CD4-positive, alpha-beta T cell treated with Interleukin-1 beta for 1 hour (primary cell): ENCODE results near the gene MED16.
"Not testable (repeated sequence)": the region's sequence is repeated elsewhere in the genome, so short reads cannot be mapped to it uniquely, and the experiment has no call there.

Experiments used
- DNase-seq, 2 donors: peaks; one replicate each; pipeline ENCODE4 v3.0.0-alpha.2; 2020 to 2022

Gene MED16

DNA sequence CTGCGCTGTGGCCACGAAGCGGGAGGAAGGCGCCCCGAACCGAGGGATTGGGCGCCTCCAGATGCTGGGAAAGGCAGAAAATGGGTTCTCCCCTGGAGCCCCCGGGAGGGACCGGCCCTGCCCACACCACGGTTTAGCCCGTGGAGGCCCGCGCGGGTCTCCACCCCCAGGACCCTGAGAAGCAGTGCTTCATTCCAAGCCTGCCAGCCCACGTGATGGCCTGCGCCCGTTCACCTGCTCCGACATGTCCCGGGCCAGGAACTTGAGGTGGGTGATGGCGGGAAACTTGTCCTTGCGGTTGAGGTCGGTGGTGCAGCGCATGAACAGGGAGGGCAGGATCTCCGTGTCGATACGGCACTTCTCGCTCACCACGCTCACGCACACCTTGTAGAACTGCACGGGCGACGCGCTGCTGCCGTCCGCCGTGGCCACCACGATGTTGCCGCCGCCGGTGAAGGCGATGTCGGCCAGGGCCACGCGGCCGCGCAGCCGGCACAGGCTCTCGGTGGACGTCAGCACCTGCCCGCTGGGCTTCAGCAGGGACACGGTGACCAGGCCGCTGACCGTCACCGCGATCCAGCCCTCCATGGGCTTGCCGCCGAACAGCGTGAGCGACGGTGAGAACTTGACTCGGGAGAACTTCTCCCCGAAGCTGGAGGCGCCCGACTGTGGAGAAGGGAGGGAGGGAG lies 7.3 kb downstream of the MED16 start:
- no peak for DNase-seq

DNA sequence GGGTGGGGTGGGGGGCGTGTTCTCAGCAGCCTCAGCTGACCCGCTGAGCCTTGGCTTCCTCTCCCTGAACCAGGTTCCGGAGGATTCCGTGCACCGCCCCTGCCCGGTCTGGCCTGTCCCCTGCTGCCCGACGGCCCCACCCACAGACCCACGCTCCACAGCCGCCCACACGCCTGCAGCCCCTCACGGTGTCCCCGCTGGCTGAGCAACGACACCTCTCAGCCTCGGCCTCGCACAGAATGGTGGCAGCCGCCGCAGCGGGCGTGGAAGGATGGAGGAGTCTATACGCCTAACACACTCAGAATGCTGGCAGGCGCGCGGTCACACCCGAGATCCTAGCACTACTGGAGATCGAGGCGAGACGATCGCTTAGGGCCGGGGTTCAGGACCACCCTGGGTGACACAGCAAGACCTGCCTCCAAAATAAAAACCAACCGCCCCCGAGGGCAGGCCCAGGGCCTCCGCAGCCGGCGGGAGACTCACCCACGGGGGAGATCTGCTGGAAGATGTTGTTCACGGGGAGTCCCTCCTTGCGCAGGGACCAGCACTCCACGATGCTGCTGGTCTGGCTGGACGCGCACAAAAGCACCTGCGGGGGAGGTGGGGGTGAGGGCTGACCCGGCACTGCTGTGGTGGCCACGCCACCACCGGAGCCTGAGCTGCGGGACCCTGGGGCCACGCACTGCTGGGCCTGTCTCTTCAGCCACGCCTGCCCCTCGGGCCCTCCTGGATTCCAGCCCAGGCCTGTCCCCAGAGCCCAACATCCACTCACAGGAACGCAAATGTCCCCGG lies 8.4 kb downstream of the MED16 start:
- DNase-seq, result no peak

DNA sequence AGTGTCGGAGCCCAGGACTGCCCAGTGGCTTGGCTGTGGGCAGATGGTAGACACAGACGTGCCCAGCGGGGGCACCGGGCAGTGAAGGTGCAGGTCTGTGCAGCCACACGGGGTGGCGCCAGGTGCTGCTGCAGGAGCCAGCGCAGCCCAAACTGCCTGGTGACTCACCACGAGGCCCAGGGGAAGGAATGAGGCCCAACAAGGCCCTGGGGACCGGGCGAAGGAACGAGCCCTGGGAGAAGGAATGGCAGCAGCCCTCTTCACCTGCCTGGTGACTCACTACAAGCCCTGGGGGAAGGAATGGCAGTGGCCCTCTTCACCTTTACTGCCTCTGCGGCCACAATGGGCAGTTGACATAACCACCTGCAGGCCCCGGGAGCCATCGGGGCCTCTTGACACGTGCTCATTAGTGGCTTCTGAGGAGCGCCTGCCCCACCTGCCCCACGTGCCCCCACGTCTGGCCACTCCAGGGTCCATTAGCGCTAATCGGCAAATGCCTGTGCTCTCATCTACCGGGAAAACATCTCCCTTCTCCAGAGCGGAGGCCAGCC lies 9.3 kb downstream of the MED16 start:
- no peak for DNase-seq

DNA sequence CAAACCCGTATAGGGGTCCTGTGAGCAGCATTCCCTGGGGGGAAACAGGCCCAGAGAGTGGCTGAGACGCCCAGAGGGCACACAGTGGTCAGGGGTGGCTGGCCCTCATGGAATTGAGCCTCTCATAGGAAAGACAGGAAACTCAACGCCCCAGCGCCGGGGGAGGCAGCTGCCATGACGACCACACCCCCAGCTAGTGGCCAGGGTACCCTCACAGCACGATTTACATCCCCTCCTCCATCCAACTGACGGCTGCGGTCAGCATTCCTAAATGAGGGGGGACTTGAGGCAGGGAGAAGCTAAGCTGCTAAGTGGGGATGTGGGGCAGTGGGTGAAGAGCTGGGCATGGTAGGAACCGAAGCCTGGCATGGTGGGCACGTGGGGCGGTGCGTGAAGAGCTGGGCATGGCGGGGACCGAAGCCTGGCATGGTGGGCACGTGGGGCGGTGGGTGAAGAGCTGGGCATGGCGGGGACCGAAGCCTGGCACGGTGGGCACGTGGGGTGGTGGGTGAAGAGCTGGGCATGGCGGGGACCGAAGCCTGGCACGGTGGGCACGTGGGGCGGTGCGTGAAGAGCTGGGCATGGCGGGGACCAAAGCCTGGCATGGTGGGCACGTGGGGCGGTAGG lies 10.0 kb downstream of the MED16 start:
- no peak for DNase-seq

DNA sequence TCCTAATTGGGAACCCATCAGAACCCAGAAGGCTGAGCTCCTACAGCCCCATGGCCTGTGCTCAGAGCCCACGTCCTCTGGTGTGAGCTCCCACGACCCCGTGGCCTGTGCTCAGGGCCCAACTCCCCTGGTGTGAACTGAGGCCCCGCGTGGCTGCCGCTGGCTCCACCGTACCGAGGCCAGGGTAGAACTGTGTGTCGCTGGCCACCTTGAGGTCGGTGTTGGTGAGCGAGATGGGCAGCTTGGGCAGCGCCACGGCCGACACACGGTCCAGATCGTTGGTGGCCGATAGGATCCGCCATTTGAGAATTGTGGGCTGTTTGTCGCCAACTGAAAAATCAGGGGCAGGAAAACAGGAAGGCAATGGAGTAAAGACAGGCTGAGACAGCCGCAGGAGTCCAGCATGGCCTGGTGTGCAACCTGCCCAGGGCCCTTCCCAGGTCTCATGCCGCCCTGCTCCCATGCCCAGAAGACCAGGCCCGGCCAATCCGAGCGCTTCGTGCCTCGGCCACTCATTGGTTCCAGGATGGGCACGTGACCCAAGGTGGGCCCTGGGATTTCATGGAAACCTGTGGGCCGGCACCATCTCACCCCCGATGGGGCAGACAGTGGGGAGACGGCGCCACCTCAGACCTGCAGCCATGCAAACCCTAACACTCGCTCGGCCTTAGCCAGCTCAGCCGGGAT lies 11.5 kb downstream of the MED16 start:
- no peak for DNase-seq

DNA sequence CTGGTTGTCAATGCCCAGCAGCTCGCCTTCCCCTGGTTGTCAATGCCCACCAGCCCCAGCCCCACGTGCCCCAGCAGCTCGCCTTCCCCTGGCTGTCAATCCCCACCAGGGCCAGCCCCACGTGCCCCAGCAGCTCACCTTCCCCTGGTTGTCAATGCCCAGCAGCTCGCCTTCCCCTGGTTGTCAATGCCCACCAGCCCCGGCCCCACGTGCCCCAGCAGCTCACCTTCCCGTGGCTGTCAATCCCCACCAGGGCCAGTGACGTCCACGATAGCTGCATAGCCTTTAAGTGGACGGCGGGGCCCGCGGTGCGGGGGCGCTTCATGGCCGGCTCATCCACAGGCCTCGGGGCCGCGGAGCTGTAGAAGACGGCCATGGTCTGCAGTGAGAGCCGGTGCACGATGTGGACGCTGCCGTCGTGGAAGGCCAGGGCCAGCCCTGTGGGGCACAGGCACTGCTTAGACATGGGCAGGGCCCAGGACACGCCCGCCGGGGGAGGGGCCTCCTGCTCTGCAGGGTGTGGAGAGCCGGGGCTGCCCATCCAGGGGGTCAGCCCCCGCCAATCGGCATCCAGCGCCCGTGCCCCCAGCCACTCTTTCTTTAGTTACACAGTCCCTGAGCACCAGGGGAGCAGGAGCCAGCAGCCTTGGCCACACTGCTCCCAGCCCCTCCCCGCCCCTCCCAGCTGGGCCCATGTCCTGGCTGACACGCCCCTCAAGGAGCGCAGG lies 13.1 kb downstream of the MED16 start:
- no peak for DNase-seq

DNA sequence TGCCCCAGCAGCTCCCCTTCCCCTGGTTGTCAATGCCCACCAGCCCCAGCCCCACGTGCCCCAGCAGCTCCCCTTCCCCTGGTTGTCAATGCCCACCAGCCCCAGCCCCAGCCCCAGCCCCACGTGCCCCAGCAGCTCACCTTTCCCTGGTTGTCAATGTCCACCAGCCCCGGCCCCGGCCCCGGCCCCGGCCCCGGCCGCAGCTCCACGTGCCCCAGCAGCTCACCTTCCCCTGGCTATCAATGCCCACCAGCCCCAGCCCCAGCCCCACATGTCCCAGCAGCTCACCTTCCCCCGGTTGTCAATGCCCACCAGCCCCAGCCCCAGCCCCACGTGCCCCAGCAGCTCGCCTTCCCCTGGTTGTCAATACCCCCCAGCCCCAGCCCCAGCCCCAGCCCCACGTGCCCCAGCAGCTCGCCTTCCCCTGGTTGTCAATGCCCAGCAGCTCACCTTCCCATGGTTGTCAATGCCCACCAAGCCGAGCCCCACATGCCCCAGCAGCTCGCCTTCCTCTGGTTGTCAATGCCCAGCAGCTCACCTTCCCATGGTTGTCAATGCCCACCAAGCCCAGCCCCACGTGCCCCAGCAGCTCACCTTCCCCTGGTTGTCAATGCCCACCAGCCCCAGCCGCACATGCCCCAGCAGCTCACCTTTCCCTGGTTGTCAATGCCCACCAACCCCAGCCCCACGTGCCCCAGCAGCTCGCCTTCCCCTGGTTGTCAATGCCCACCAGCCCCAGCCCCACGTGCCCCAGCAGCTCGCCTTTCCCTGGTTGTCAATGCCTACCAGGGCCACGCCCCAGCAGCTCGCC lies 14.0 kb downstream of the MED16 start:
- not testable (repeated sequence) for DNase-seq

DNA sequence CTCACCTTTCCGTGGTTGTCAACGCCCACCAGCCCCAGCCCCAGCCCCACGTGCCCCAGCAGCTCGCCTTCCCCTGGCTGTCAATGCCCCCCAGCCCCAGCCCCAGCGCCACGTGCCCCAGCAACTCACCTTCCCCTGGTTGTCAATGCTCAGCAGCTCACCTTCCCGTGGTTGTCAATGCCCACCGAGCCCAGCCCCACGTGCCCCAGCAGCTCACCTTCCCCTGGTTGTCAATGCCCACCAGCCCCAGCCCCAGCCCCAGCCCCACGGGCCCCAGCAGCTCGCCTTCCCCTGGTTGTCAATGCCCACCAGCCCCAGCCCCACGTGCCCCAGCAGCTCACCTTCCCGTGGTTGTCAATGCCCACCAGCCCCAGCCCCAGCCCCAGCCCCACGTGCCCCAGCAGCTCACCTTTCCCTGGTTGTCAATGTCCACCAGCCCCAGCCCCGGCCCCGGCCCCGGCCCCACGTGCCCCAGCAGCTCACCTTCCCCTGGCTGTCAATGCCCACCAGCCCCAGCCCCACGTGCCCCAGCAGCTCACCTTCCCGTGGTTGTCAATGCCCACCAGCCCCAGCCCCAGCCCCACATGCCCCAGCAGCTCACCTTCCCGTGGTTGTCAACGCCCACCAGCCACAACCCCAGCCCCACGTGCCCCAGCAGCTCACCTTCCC lies 14.9 kb downstream of the MED16 start:
- DNase-seq, result not testable (repeated sequence)

DNA sequence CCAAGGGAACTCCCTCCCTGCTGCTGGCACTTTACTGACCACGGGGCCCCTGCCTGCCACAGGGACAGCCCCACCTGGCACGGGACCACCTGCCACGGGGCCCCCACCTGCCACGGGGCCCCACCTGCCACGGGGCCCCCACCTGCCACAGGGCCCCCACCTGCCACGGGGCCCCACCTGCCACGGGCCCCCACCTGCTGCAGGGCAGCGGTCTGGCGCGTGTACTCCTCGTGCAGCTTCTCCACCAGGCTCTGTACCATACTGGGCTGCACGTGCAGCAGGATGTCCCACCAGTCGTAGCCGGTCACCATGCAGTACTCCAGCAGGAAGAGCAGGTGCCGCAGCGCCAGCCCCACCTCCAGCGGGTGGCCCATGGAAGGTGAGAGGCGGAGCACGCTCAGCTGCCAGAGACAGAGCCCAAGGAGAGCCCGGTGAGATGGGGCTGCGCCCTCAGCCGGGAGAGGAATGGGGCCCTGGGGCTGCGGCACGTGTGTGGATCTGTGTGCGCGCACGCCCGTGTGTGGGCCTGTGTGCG lies 16.1 kb downstream of the MED16 start:
- DNase-seq, result no peak

DNA sequence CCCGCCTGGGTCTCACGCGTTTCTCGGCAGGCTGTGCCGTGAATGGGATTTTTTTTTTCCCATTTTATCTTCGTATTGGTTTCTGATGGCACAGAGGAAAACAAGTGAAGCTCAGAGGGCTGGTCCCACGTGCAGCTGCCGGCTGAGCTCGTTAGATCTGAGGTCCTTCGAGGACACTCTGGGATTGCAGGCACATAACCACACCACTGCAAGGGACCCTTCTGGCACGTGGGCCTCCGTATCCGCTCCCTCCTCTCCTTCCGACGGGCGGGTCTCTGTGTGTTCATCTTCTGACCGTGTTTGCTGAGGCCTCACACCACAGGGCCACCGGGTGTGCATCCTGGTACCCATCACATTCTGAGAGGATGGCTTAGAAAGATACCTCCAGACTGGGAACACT lies 16.9 kb downstream of the MED16 start:
- DNase-seq, result no peak

DNA sequence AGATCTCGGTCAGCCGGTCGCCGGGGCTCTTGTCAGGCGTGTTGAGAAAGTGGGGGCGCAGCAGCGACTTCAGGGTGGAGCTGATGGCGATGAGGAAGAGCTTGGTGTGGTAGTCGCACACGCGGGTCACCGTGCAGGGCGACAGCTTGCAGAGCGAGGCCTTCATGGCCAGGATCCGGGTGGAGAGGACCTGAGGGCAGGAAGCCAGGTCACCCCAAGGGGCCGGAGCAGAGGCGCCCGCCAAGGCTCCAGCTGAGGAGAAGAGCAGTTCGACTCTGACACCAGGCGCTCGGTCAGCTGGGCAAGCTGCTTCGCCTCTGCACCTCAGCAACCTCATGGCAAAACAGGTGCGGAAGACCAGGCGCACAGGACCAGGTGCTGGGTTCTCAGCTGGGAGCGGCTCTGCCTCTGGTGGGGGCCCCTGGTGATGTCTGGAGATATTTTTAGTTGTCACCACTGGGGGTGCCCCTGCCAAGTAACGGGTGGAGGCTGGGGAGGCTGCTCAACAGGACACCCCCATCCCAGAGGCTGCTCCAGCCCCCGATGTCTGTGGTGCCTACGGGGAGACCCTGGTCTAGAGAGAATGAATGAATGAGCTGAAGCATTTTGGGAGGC lies 17.6 kb downstream of the MED16 start:
- DNase-seq, result no peak

DNA sequence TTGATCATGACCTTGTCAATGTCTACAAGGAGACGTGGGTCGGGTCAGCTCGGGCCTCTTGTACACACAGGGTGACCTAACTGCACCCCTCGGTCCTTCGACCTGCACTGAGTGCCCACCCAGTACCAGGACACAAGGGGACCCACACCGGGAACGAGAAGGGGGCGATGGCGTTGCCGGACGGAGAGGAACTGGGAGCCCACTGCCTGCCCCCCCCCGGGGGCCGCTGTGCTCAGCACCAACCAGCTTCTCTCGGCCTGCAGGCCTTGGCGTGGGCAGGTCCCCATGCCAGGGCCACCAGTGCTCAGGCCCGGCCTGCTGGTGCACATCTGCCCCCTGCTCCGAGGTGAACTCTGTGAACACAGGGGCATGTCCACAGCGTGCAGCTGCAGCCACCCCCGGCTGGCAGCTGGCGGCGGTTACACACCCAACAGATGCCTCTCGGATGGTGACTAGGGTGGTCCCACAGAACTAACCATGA lies 19.4 kb downstream of the MED16 start:
- DNase-seq, result no peak

DNA sequence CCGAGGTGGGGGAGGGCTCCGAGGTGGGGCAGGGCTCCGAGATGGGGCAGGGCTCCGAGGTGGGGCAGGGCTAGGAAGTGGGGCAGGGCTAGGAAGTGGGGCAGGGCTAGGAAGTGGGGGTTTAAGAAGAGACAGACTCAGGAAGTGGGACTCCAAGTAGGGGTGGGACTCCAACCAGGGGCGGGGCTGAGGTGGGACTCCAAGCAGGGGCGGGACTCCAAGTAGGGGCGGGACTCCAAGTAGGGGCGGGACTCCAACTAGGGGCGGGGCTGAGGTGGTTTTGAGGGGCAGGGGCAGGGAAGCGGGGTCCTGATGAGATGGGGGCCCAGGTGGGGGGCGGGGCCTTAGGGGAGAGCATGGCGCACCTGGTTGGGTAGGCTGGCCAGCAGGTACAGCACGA lies 19.9 kb downstream of the MED16 start:
- DNase-seq, result peak; percentile 88 to 90

DNA sequence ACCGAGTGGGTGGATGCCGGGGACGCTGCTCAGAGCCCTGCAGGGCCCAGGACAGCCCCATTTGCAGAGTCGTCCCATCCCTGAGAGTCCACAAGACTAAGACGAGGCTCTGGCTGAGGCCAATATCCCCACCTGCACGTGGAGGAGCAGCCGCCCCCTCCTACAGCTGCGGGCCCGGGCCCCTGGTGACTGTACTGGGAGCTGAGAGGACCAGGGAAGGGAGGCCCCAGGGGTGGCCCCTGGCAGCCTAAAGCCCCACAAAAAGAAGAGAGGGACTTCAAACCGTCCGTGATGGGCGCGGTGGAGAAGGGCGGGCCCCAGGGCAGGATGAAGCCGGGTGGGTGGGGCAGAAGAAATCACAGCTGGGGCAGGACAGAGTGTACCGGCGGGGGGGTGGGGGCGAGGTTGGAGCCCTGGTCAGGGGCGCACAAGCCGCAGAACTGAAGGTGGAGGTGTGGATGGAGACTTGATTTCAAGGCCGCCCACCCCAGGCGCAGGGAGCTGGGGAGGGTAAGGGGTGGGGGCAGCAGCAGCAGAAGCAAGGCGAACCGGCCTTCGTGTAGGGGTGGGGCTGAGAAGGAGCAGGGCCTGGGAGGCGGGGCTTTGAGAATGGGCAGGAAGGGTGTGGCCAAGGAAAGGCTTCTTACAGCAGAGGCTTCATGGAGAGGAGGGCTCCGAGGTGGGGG lies 20.6 kb downstream of the MED16 start:
- DNase-seq, result peak; percentile 88 to 91

DNA sequence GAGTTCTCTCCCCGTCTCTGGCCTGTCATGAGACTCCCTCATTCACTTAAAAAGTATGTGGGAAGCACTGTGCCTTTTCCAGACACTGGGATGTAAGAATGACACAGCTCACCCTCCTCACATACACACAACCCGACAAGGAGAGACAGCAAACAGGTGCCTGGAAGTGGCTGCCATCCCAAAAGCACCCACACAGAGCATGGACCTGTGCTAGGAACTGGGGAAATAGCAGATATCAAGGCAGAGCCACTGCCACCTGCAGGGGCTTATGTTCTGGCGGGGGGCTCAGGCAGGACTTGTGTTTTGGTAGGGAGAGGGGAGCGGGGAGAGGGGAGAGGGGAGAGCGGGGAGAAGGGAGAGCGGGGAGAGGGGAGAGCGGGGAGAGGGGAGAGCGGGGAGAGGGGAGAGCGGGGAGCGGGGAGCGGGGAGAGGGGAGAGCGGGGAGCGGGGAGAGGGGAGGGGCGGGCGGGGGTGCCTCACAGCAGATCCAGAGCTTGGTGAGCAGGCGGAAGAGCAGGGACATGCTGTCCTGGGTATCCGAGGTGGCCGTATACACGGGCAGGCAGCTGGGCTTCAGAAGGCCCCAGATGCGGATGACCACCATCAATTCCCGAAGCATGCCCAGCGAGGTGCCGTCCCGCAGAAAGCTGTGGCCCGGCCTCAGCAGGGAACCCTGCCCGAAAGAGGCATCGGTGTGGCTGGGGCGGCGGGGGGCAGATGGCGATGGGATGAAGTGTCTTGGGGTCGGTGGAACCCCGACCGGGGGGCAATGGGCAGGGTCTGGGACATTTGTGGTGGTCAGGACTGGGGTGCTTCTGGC lies 21.3 kb downstream of the MED16 start:
- DNase-seq, result no peak

DNA sequence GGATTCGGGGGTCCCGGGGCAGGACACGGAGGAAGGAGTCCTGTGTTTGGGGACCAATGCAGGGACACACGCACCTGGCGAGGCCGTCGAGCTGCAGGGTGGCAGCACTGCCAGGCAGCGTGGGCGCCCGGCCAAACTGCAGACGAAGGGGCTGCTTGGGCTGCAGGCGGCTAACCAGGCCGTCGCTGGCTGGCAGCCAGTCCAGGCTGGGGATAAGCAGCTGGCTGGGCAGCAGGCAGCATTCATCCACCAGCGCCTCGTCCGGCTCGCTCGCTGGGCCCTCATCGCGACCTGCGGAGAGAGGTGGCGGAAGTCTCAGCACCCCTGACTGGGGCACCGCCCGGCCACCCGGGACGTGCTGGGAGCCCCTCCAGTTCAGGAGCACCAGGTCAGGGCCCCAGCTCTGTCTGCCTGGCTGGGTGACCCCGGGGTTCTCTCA lies 22.0 kb downstream of the MED16 start:
- no peak for DNase-seq

DNA sequence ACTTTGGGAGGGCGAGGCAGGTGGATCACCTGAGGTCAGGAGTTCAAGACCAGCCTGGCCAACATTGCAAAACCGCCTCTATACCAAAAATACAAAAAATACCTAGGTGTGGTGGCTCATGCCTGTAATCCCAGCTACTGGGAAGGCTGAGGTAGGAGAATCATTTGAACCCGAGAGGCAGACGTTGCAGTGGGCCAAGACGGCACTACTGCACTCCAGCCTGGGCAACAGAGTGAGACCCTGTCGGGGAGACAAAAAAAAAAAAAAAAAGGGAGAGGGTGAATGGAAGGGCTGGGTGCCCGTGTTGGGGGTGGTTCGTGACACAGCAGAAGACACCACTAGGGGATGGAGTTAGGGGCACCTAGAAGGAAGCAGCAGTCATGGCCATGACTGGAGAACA lies 22.7 kb downstream of the MED16 start:
- DNase-seq, result no peak
